DMS79 treated with DMSO at 0.1 percent for 48 hours (cell line): Measurements from ENCODE around the gene PIK3R5.
"Not testable (repeated sequence)": the region's sequence is repeated elsewhere in the genome, so short reads cannot be mapped to it uniquely, and the experiment has no call there.

ENCODE experiments used
- DNase-seq: peaks from one replicate; lab custom pipeline; 2025; lab: John Stamatoyannopoulos, UW

PIK3R5 gene

DNA sequence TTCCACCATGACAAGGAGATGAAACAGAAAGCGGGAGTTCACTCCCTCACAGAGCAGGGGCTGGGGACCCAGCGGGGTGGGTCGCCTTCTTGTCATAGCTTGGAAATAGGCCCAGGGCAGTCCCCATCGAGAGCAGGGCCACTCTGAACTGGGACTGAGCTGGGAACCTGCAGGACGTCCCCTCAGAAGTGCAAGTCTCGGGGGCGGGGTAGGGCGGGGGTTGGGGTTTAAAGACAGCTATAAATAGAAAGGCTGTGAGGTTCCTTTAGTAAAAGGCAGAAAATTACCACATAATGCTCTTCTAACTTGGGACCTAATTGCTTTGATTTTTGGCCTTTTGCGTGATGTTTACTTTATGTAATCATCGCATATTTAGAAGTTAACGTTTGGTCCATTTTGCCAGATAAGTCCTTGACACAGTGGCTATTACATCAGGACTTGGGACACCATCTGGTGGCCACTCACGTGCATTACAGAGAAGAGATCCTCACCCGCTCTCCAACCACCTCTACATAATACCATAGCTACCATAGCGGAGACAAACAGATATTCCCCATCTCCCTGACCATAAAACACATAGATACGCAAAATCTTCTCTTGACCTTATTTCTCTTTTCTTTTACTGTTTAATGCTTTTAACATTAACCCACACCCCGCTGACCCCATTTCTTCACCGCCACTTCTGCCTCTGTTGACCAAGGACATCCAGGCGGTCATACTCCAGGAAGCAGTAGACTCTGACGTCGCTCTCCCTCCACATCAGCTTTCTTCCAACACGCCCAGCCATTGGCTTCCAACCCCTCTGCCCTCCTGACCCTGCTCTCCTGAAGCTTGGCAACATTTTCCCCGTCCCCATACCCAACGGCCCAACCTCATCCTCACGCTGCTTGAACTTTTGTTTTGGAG, 70.6 kb downstream of the PIK3R5 start:
- no peak for DNase-seq

DNA sequence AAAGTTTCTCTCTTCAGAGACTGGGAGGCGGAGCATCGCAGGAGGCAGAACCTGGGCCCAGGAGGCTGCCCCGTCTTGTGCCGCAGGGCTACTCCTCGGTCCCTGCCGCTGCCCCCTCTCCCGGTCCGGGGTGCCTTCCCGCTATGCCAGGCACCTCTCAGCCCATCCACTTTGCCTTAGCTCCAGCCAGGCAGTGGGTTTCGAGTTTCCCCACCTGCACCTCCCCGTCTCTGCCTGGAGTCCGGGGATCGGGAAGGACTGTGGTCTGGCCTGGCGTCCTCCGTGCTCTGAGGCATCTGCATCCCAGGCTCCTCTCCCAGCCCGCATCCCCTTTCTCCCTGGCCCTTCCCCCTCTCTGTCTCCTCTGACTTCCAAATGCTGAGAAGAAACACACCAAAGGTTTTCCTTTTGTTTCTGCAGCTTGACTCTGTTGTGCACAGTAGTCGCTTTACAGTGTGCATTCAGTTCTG, 71.3 kb downstream of the PIK3R5 start:
- DNase-seq: no peak

DNA sequence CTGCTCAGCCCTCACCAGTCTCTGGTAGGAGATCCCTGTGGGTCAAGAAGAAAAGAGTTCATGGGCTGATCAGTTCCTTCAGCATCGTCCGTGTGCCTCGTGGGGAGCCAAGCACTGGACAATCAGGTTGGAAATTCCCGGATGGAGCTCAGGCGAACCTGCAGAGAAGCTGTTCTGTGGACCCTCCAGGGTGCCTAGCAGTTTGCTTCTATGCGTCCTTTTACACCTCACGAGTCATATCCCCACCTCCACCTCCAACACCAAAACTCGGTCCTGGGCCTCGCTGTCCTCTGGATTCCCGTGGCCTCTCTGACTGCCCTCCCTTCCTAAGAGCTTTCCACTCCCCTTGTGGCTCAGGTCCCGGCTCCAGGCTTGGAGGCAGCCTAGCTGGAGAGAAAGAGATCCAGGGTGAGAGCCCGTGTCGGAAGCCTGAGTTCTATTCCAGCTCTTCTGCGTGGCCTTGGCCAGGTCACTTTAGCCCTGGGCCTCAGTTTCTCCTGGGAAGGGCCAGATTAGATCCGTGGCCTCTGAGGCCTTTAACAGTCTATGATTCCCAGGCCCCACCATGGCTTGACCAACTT, 71.8 kb downstream of the PIK3R5 start:
- no peak for DNase-seq

DNA sequence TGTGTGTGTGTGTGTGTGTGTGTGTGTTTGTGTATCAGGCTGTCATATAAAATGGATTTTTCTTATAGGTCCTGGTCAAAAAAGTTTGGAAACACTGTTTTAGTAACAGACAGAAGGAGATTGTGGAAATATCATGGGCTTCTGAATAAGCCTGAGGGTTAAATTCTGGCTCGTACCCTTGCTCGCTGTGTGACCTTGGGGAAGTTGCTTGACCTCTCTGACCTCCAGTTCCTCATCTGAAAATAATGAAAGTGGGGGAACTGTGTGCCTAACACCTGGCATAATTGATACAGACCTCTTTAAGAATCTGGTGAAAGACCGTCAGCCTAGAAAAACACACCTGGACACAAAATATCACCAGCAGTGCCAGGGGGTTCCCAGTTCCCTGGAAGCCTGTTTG, 72.4 kb downstream of the PIK3R5 start:
- no peak for DNase-seq

DNA sequence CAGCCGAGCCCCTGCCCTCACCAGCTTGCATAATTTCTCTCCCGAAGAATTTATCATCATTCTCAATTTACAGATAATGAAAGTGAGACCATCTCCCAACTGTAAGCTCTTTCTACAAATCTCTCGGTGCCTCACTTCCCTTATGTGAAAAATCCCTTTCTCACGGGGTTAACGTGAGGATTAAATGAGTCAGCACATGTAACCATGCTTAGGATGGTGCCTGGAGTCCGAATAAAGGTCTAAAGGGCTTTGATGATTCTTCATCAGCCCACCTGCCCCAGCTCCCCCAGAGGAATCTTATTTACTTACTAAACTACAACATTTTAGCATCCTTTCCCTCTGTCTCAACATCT, 73.2 kb downstream of the PIK3R5 start:
- no peak for DNase-seq

DNA sequence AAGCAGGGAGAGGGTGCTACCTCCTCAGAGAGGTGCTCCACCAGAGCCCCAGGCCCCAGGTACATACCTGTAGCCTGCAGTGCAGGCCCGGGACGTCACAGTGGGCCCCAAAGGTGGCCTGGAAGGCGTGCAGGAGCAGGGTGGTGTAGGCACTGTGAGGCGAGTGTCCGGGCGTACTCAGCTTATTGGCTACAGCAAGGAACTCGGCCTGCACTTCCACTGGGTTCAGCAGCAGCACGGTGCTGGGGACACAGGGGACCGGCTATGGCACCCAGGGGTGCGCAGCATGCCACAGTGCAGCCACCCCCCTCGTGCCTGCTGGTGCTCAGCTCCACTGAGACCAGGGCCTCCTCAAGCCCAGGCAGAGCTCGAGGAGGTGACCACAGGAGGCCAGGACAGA, 74.8 kb downstream of the PIK3R5 start:
- no peak for DNase-seq

DNA sequence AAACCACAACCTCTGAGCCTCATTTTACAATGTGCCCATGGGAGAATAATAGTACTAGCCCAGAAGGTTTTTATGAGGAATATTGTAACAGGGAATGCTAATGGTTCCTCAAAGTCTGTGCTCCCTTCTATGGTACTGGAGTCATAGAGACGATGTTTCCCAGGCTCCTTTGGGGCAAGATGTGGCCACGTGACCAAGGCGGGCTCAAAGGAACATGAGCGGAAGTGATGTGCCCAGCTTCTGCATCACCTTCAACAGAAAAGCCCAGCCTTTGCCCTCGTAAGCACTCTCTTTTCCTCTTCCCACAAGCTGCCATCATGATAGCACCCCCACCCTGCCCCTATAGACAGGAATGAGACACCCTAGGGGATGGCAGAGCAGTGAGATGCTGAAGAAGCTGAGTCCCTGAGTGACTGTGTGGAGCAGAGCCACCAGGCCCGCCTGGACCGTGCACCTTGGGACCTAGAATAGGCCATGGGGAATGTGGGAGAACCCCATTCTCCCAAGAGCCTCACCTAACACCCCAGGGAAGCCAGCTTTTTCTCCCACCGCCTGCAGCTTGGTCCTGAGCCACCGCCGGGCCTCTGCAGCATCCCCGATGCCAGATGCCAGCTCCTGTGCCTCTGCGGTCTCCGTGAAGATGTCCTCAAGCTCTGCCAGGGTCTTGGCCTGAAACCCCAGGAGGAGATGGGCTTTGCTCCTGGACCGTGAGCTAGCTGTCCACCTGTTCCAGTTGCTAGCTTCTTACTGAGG, 75.9 kb downstream of the PIK3R5 start:
- DNase-seq: no peak

DNA sequence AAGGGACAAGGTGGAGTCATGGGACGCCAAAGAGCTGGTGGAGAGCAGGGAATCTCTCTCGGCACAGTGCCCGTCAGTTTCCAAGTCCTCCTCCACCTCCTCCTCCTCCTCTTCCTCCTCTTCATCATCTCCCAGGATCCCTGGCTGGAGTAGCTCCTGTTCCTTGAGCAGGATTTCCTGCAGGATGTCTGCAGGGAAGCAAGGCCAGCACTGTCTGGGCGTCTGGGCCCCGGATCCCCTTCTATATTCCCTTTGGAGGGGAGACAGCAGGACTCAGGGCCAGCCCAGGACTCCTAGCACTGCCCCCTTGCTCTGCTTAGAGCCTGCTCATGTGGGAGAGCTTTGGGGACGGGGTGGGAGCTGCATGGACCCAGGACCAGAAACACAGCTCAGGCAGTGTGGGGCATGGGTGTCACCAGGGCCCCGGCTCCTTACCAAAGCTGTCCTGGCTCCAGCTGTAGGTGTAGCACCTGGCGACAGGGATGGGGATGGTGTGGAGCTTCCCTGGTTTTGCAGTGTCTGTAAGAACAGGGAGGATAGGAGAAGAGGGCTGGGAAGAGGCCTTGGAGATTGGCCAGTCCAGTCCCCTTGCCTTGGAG, 76.7 kb downstream of the PIK3R5 start:
- DNase-seq: no peak

DNA sequence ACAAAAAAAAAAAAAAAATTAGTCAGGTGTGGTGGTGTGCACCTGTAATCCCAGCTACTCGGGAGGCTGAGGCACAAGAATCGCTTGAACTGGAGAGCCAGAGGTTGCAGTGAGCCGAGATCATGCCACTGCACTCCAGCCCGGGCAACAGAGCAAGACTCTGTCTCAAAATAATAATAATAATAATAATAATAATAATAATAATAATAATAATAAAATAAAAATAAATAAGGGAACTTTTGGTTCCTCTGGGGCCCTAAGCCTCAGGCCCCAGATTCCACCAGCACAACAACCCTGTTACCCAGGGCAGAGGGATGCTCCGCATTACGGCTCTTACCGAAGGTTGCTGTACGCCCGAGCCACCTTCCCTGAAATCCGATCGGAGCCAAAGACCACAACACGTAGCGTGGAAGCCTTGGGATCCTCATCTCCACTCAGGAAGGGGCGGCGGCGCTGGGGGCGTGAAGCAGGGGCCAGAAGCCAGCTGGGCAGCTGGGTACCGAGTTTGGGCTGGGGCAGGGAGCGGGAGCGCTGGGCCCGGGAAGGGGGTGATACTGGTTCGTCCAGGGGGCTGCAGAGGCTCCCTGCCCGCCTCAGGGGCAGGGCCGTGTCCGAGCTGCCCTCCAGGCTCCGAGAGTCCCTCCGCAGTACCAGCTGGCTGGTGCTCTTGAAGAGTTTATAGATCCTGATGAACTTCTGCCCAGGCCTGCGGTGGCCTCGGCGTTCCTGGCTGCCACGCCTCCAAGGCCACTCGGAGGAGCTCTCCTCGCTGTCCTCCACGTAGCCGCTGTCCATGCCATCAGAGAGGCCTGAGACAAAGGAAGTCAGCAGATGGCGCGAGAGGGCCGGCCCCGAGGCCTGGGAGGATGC, 77.4 kb downstream of the PIK3R5 start:
- no peak for DNase-seq

DNA sequence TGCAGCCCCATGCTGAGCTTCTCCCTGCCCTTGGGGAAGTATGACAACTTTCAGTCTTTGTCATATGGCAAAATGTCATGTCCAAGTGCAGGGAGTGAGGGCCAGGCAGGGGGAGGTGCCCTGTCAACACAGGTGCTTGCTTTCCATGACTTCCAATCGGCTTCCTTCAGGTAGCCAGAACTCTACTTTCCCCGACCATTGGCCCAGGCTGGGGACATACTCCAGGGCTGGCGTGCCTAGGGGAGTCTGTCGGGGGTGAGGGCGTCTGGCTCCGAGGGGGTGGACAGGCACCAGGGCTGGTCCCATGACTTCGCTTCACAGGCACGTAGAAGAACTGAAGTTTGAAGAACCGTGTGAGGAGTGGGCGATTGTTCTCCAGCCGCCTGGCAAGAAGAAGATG, 78.2 kb downstream of the PIK3R5 start:
- DNase-seq: no peak

DNA sequence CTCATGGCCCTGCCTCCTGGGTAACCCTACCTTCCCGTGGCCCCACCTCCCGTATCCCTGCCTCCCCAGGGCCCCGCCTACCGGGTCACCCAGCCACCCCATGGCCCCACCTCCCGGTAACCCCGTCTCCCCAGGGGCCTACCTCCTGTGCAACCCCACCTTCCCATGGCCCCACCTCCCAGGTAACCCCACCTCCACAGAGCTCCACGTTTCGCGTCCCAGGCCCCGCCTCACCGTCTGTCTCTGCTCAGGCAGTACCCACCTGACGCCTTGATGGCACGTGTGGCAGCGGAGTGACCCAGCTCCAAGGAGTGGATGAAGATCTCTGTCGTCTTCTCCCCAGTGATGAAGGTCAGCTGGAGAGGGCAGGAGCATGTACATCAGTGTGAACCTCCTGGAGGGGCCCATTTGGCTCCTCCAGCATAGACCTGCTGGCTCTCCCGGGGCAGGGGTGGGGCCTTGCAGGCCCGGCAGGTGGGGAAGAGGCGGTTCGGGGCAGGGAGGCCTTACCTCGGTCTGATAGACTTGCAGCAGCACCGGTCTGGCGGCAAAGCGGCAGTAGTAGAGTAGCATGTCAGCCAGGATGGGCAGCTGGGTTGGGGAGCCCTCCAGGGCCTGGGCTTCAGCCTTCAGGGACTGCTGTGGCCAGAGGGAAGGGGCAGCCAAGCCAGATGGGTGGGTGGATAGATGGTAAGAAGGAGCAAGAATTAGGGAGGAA, 79.4 kb downstream of the PIK3R5 start:
- DNase-seq: no peak

DNA sequence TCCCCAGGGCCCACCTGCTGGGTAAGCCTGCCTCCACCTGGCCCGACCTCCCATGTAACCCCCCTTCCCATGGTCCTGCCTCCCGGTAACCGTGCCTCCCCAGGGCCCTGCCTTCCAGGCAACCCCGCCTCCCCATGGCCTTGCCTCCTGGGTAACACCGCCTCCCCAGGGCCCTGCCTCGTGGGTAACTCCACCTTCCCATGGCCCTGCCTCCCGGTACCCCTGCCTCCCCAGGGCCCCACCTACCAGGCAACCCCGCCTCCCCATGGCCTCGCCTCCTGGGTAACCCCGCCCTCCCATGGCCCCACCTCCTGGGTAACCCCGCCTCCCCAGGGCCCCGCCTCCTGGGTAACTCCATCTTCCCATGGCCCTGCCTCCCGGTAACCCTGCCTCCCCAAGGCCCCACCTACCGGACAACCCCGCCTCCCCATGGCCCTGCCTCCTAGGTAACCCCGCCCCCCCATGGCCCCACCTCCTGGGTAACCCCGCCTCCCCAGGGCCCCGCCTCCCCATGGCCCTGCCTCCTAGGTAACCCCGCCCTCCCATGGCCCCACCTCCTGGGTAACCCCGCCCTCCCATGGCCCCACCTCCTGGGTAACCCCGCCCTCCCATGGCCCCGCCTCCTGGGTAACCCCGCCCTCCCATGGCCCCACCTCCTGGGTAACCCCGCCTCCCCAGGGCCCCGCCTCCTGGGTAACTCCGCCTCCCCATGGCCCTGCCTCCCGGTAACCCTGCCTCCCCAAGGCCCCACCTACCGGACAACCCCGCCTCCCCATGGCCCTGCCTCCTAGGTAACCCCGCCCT, 80.1 kb downstream of the PIK3R5 start:
- DNase-seq: not testable (repeated sequence)

DNA sequence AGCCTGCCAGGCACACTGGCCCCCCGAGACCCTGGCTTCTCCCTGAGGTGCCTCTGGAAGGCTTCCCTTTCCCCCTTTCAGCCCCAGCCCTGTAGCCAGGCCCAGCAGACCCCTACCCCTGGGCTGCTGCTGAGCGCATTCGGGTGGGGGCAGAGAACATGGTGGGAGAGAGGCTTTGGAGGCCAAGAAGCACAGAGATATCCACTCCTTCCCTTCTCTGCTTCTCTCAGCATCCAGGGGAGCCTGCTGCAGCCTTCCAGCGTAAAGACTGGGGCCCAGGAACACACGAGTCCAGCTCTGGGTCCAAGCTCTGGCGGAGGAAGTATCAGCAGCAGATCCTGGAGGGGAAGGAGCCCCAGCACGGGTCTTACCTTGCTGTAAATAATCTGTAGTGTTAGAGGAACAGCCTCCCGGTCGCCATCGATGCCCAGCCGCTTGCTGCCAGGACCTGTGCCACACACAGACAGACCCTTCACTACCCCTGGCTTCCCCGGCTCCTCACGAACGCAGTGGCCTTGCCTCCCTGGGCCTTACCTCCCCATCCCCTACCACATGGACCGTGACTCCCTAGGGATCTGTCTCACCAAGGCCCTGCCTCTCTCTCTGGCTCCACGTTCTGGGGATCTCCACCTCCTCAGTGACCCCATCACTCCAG, 81.0 kb downstream of the PIK3R5 start:
- no peak for DNase-seq

DNA sequence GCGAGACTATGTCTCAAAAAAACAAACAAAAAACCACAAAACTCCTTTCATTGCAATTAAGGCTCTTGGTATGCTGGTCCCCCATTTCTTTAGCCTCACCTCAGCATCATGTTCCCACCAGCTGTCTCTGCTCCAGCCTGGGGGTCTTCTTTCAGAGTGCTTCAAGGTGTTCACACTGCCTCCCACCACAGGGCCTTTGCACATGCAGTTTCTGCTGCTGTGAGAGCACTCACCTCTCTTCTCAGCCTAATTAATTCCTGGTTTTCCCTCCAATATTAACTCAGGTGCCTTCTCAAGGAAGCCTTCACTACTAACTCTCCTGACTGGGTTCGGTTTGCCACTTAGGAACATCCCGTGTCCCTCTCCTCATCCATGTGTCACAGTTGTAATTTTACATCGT, 82.2 kb downstream of the PIK3R5 start:
- DNase-seq: no peak

DNA sequence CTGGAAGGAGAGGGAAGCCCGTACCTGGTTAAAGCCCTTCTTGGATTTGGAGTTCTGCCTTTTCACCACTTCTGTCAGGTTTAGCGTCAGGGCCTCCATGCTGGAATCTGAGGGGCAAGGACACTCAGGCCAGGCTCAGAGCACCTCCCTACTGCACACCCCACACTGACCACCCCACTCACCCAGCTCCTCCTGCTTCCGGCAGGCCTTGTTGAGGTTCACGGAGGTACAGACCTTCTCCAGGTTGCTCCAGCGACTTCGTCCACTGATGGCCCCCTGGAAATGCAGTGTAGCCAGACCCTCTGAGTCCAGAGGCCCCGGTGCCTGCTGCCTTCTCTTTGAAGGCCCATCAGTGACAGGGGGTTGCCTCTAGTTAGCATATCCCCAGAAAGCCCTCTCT, 83.9 kb downstream of the PIK3R5 start:
- DNase-seq: no peak

DNA sequence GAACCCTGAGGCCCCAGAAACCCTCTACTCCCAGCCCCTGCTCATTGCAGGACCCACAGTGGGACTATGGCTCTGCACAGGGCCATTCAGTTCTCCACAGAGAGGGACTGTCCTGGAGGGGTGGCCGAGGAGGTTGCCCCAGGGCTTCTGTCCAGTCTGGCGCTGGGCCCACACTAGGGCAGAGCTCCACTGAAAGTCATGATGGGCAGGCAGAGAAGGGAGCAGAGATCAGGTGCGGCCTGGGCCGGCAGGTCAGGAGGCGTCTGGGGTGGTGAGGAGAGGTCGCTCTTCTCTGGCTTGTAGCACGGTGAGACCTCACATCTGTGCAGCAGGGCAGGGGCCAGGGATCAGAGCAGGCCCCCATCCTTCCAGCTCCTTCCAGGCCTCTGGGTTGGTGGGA, 85.0 kb downstream of the PIK3R5 start:
- DNase-seq: no peak

DNA sequence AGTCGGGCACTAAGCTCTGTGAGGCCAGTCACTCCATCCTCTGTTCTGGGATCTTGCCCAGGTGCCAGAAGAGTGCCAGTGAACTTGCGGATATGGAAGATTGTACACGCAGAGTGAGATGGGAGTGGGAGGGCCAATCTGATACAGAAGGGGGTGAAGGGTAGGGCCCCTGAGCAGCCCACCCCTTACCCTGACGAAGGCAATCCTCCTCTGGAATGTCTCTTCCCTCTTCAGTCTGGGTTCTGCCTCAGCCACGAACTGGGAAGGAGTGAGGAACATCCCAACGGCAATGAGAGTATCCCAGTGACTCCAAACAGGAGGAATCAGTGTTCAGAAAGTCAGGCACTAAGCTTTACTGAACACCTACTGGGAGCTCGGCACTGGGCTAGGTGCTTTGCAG, 86.1 kb downstream of the PIK3R5 start:
- DNase-seq: no peak

DNA sequence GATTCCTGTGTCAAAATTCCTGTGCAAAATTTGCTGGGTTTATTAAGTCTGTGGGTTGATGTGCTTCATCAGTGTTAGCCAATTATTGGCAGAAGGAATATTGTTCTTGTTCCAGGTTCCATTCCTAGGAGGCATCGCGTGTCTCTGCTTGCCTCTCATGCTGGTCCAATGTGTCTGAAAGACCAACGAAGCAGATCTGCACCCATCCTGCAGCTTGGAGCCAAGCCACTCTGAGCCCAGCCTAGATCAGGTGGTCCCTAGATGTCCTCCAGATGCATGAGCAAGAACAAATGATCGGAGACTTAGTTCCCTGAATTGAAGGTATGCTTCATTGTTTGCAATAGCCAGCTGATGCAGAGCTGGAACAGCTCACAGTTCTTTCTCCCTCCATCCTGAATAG, 87.5 kb downstream of the PIK3R5 start:
- DNase-seq: no peak

DNA sequence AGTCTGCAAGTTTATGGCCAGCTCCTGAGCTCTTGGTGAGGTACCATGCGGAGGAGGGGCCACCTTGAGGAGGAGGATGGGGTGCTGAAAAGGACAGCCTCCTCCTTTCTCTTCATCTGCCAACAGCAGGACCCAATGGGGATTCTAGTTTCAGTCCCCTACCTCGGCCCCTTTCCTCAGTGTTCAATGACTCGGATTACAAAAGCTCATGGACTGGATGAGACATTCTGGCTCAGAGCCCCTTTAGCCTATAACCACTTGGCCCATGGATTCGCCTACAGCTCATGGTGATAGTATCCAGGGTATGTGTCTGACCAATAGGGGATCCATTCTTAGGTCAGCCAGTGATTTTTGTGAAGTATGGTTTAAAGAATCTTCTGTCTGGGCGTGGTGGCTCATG, 89.5 kb downstream of the PIK3R5 start:
- DNase-seq: no peak

DNA sequence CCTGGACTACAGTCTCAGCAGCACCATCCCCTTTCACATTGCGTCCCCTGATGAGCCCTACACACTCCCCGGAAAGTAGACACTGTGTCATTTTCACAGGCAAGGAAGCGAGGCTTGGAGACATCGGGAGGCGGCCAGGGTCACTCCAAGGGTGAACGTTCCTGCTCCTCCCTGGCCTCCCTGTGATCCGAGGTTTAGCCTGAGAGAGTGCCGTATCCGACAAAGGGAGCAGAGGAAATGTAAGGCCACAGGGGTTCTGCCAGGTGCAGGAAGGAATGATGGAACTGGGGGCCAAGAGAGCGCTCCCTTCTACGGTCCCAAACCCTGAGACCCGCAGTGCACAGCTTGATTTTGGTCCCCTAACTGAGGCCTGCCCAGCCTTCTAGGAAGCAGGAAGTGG, 90.1 kb downstream of the PIK3R5 start:
- no peak for DNase-seq
